GM19467 (cell line): ENCODE results near the gene AMPD3.

ENCODE experiments used
- ATAC-seq: cut with Tn5 transposase; IDR thresholded peaks from one replicate; pipeline ENCODE4 v1.9.1; 2021; ENCODE audit warnings: mild to moderate bottlenecking, moderate library complexity; ENCODE audit not compliant: unreplicated experiment

The AMPD3 gene

GRCh38 chr11:10454878-10455631 lies at the start of gene AMPD3:
Gene AMPD3, plus strand, starts transcription at chr11:10455264. Its CDS starts 6,256 bp downstream, at chr11:10461520.
- ATAC-seq, result no peak

GRCh38 chr11:10405865-10406592 lies 49.0 kb upstream of the AMPD3 start:
- ATAC-seq, result no peak

GRCh38 chr11:10407055-10407454 lies 48.0 kb upstream of the AMPD3 start:
- no peak for ATAC-seq

- ATAC-seq, result no peak
These were observed 47.0 kb upstream of the AMPD3 start for GRCh38 chr11:10407749-10408685.

GRCh38 chr11:10409207-10409661 lies 45.8 kb upstream of the AMPD3 start:
- no peak for ATAC-seq

GRCh38 chr11:10410106-10410843 lies 44.8 kb upstream of the AMPD3 start:
- ATAC-seq, result no peak

GRCh38 chr11:10410844-10411200 lies 44.2 kb upstream of the AMPD3 start:
- no peak for ATAC-seq

GRCh38 chr11:10412266-10412665 lies 42.8 kb upstream of the AMPD3 start:
- no peak for ATAC-seq

- peak; percentile 62 for ATAC-seq
These were observed 41.8 kb upstream of the AMPD3 start for GRCh38 chr11:10413268-10413667.

GRCh38 chr11:10414181-10414580 lies 40.9 kb upstream of the AMPD3 start:
- ATAC-seq, result no peak

- ATAC-seq, result no peak
These were observed 40.4 kb upstream of the AMPD3 start for GRCh38 chr11:10414659-10415058.

- ATAC-seq, result no peak
These were observed 39.2 kb upstream of the AMPD3 start for GRCh38 chr11:10415817-10416392.

GRCh38 chr11:10418259-10418949 lies 36.7 kb upstream of the AMPD3 start:
- ATAC-seq, result no peak

- no peak for ATAC-seq
These were observed 36.1 kb upstream of the AMPD3 start for GRCh38 chr11:10418950-10419310.

GRCh38 chr11:10426475-10426874 lies 28.6 kb upstream of the AMPD3 start:
- ATAC-seq, result no peak

GRCh38 chr11:10428453-10428852 lies 26.6 kb upstream of the AMPD3 start:
- ATAC-seq, result no peak

- ATAC-seq, result no peak
These were observed 25.5 kb upstream of the AMPD3 start for GRCh38 chr11:10429526-10429925.

- no peak for ATAC-seq
These were observed 22.6 kb upstream of the AMPD3 start for GRCh38 chr11:10432493-10432892.

GRCh38 chr11:10432971-10433370 lies 22.1 kb upstream of the AMPD3 start:
- no peak for ATAC-seq

- no peak for ATAC-seq
These were observed 18.8 kb upstream of the AMPD3 start for GRCh38 chr11:10436224-10436623.
